Natural killer cell (primary cell): Measurements from ENCODE around the gene ATP13A5. TPM values are rescaled to one million over a fixed set of nuclear protein-coding genes. Genes with fewer than 3 reads are reported as not detected.

Experiments
- ATAC-seq, 3 donors: fragments of 150-1000 bp in 2 of 3; fragments of 200-7000 bp in 1 of 3; cut with Tn5 transposase; 1 replicate in 1 of 3; 2 replicates in 2 of 3; pipeline ENCODE4 v1.10.0; 2021; ENCODE audit warnings: mild to moderate bottlenecking in 2 of 3, moderate library complexity in 2 of 3
- DNase-seq, 2 donors: peaks; one replicate each; pipeline versions ENCODE4 v3.0.0 to v3.0.0-alpha.2; 2013 to 2021; ENCODE audit warnings: mixed read lengths in 1 of 2
- H3K27ac ChIP-seq: one replicate; pipeline ENCODE4 v1.5.1; 2013; ENCODE audit warnings: mild to moderate bottlenecking, low read length
- H3K27me3 ChIP-seq: one replicate; pipeline ENCODE4 v1.6.1; 2013; ENCODE audit warnings: low read length; ENCODE audit not compliant: control insufficient read depth, insufficient read depth
- H3K36me3 ChIP-seq: one replicate; pipeline ENCODE4 v1.6.1; 2013; ENCODE audit warnings: low read length; ENCODE audit not compliant: control insufficient read depth, insufficient read depth
- H3K4me1 ChIP-seq: one replicate; pipeline ENCODE4 v1.6.1; 2013; ENCODE audit warnings: low read length; ENCODE audit not compliant: control insufficient read depth, insufficient read depth
- H3K4me3 ChIP-seq: one replicate; pipeline ENCODE4 v1.5.1; 2013; ENCODE audit warnings: low read length
- H3K9me3 ChIP-seq: one replicate; pipeline ENCODE4 v1.6.1; 2013; ENCODE audit warnings: low read length; ENCODE audit not compliant: control insufficient read depth, insufficient read depth
- H3K27ac Mint-ChIP-seq, 2 donors: one replicate each; pipeline ENCODE4 v1.8.0; 2022; ENCODE audit warnings: mild to moderate bottlenecking in 2 of 2, mixed read lengths in 2 of 2, moderate library complexity in 1 of 2
- H3K27me3 Mint-ChIP-seq, 2 donors: one replicate each; pipeline ENCODE4 v1.8.0; 2022; ENCODE audit warnings: low read depth in 2 of 2, mixed read lengths in 2 of 2
- H3K36me3 Mint-ChIP-seq: one replicate; pipeline ENCODE4 v1.8.0; 2022; ENCODE audit warnings: mixed read lengths
- H3K4me1 Mint-ChIP-seq, 2 donors: one replicate each; pipeline ENCODE4 v1.8.0; 2022; ENCODE audit warnings: mixed read lengths in 2 of 2
- H3K4me3 Mint-ChIP-seq: one replicate; pipeline ENCODE4 v1.8.0; 2022; ENCODE audit warnings: mild to moderate bottlenecking, moderate library complexity, mixed read lengths
- H3K9me3 Mint-ChIP-seq, 2 donors: one replicate each; pipeline ENCODE4 v1.8.0; 2022; ENCODE audit warnings: mixed read lengths in 2 of 2
- CTCF ChIP-seq: fragments of 200-600 bp; IDR thresholded peaks from one replicate; pipeline ENCODE4 v1.8.0; 2022; ENCODE audit warnings: antibody characterized with exemption
- WGBS: methylation state at CpG from one replicate; pipeline ENCODE4 v1.1.7; 2013; ENCODE audit warnings: missing lambda C conversion rate; ENCODE audit not compliant: insufficient coverage; 5-methylcytosine and 5-hydroxymethylcytosine counted together
- intact Hi-C: fragments of 100-400 bp; cut with micrococcal nuclease; formaldehyde crosslinking; loops from one replicate; pipeline ENCODE4 v1.14.2; 2022
- total RNA-seq, 4 donors: library from RNA; stranded (reverse); fragments of 120-200 nt in 1 of 4; gene quantifications; one replicate each; pipeline versions ENCODE4 v1.2.3 to v1.2.4, GENCODE V29; 2013 to 2022

The ATP13A5 gene
- total RNA-seq, 3 donors from 2014 or later (not counting 1 experiment from before 2014, with no cell fraction given): not detected

- no peaks in the 10 kb centered on the region for H3K27me3 Mint-ChIP-seq
- H3K4me3 Mint-ChIP-seq: no peak overlapping the region
- no peaks in the 10 kb centered on the region for H3K4me1 Mint-ChIP-seq
- WGBS: 78% methylated on average over 2 of the region's 2 CpGs
- Histone ChIP-seq H3K36me3 (no peaks in the 10 kb centered on the region), H3K9me3 (no peaks in the 10 kb centered on the region), H3K27me3 (no peaks in the 10 kb centered on the region), H3K27ac (no peak overlapping the region), H3K4me1 (no peaks in the 10 kb centered on the region), H3K4me3 (no peak overlapping the region)
- intact Hi-C loops: no loop called here
- peaks cover 2 to 4% of the 10 kb centered on the region in 2 donors for H3K9me3 Mint-ChIP-seq
- DNase-seq: no peak
- H3K27ac Mint-ChIP-seq: no peak overlapping the region
- TF ChIP-seq CTCF: no peak
- no peak for ATAC-seq
- H3K36me3 Mint-ChIP-seq: no peaks in the 10 kb centered on the region
Measured at GRCh38 chr3:193342551-193342950, 36.0 kb downstream of the ATP13A5 start.

GRCh38 chr3:193335031-193335430 is 43.5 kb downstream of the ATP13A5 start:
- WGBS: no CpG with 5 or more reads among the region's 1 CpG

GRCh38 chr3:193333229-193333628 is 45.3 kb downstream of the ATP13A5 start:
- no peak for ATAC-seq
- H3K9me3 Mint-ChIP-seq: peaks cover 3 to 4% of the 10 kb centered on the region in 2 donors

More at GRCh38 chr3:193335031-193335430, 43.5 kb downstream of the ATP13A5 start:
- Mint-ChIP-seq H3K27me3 (no peaks in the 10 kb centered on the region), H3K4me3 (no peak overlapping the region), H3K36me3 (no peaks in the 10 kb centered on the region), H3K4me1 (no peaks in the 10 kb centered on the region), H3K27ac (no peak overlapping the region), H3K9me3 (peaks cover 6% of the 10 kb centered on the region in 2 donors)
- H3K27me3 ChIP-seq: no peaks in the 10 kb centered on the region
- H3K4me3 ChIP-seq: no peak overlapping the region
- intact Hi-C loops: no loop called here
- no peak for ATAC-seq
- no peaks in the 10 kb centered on the region for H3K36me3 ChIP-seq
- DNase-seq: no peak
- H3K4me1 ChIP-seq: no peaks in the 10 kb centered on the region
- no peak for TF ChIP-seq CTCF
- H3K27ac ChIP-seq: no peak overlapping the region
- no peaks in the 10 kb centered on the region for H3K9me3 ChIP-seq

More at GRCh38 chr3:193333229-193333628, 45.3 kb downstream of the ATP13A5 start:
- Histone ChIP-seq H3K4me1 (no peaks in the 10 kb centered on the region), H3K4me3 (no peak overlapping the region), H3K27me3 (no peaks in the 10 kb centered on the region), H3K27ac (no peak overlapping the region), H3K36me3 (no peaks in the 10 kb centered on the region), H3K9me3 (no peaks in the 10 kb centered on the region)
- no peak for DNase-seq
- Mint-ChIP-seq H3K27ac (no peak overlapping the region), H3K4me1 (no peaks in the 10 kb centered on the region), H3K36me3 (no peaks in the 10 kb centered on the region), H3K27me3 (no peaks in the 10 kb centered on the region), H3K4me3 (no peak overlapping the region)
- intact Hi-C loops: no loop called here
- WGBS: 100% methylated on average over 1 of the region's 1 CpG
- no peak for TF ChIP-seq CTCF
